ENCODE results near the gene F2.

Gene F2

DNA sequence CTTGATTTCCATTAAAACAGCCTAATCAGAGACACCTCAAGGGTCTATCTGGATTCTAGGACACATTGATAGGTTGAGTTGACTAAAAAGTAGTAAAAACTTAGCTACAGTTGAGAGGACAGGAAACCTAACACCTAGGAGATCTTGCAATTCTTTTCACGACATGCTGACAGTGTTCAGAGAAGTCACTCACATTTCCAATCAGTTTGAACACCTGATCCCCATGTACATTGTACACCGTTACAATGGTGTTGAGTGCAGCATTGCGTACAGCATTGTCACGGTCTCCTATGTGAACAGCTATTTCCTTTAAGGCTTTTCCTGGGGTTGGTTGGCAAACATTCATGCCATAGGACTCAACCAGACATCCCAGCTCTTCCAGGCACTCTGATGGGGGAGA lies 42.8 kb downstream of the F2 start:
- Histone ChIP-seq H4K20me1 (peaks cover 0 to 9% (median 0%) of the 10 kb centered on the region in 11 experiments; a peak in 5 of 22 replicates), H3K36me3 (peaks cover 91 to 100% (median 98%) of the 10 kb centered on the region in 11 experiments), H3K4me1 (peaks cover 0 to 1% (median 0%) of the 10 kb centered on the region in 10 experiments; a peak in 3 of 20 replicates)

DNA sequence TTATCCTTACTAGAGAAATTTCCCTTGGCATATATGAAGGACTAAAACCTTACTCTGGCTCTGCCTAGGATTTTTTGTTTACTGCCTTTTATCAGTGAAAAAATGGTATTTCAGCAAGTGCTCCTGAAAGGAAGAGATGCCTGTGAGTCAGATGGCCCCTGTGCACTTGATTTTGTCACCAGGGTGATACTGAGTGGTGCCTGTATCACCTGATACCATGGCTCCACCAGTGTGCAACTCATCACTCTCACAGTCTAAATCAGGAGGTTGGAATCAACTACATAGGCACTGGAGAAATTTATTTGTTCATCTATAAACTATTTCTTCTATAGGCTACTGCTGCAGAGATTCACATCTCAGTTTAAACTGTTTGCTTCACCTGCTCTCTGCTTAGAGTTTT lies 43.2 kb downstream of the F2 start:
- H4K20me1 ChIP-seq = peaks cover 0 to 4% (median 0%) of the 10 kb centered on the region in 11 experiments; a peak in 4 of 22 replicates
- H3K27me3 ChIP-seq = no peaks in the 10 kb centered on the region
- TF ChIP-seq Cebpa-rat (IDR thresholded peaks at IDR 0.05) = no peak
- peaks cover 92 to 100% (median 98%) of the 10 kb centered on the region in 11 experiments for H3K36me3 ChIP-seq
- H3K4me2 ChIP-seq = no peak overlapping the region
- no peak overlapping the region for H3K27ac ChIP-seq
- H3K9ac ChIP-seq = no peak overlapping the region
- no peaks in the 10 kb centered on the region for H3K9me3 ChIP-seq (replicated peaks in 1 of 11)
- no peak overlapping the region for H3K4me3 ChIP-seq
- H3K4me1 ChIP-seq = no peaks in the 10 kb centered on the region

More for the DNA sequence above, 42.8 kb downstream of the F2 start:
- no peaks in the 10 kb centered on the region for H3K27me3 ChIP-seq
- no peak overlapping the region for H3K4me2 ChIP-seq
- H3K9ac ChIP-seq = no peak overlapping the region
- no peak overlapping the region for H3K4me3 ChIP-seq
- no peak overlapping the region for H3K27ac ChIP-seq
- no peaks in the 10 kb centered on the region for H3K9me3 ChIP-seq (replicated peaks in 1 of 11)
- TF ChIP-seq Cebpa-rat (IDR thresholded peaks at IDR 0.05) = no peak

DNA sequence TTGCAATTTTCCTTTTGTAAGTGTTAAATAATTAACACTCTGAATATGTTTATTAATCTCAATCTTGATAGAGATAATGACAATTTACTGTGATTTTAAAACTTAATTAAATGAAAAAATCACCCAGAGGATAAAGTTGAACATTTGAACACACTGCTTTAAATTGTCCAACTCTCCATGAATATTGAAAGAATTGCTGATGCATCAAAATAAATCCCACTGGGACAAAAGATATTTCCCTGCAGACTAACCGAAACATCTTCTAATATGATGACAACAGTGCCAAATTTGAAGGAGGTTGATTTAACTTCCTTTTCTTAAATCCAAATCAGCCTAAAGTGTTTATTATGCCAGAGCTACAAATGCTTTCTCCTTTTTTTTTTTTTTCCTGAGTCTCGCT lies 47.6 kb downstream of the F2 start:
- Histone ChIP-seq H3K4me3 (no peak overlapping the region), H3K36me3 (peaks cover 92 to 100% (median 98%) of the 10 kb centered on the region in 11 experiments), H3K9me3 (replicated peaks in 1 of 11) (no peaks in the 10 kb centered on the region), H3K27ac (no peak overlapping the region), H3K4me2 (no peak overlapping the region), H3K9ac (no peak overlapping the region), H4K20me1 (peaks cover 0 to 2% (median 0%) of the 10 kb centered on the region in 11 experiments; a peak in 1 of 22 replicates), H3K4me1 (no peaks in the 10 kb centered on the region), H3K27me3 (no peaks in the 10 kb centered on the region)
- TF ChIP-seq Cebpa-rat (IDR thresholded peaks at IDR 0.05) = no peak

DNA sequence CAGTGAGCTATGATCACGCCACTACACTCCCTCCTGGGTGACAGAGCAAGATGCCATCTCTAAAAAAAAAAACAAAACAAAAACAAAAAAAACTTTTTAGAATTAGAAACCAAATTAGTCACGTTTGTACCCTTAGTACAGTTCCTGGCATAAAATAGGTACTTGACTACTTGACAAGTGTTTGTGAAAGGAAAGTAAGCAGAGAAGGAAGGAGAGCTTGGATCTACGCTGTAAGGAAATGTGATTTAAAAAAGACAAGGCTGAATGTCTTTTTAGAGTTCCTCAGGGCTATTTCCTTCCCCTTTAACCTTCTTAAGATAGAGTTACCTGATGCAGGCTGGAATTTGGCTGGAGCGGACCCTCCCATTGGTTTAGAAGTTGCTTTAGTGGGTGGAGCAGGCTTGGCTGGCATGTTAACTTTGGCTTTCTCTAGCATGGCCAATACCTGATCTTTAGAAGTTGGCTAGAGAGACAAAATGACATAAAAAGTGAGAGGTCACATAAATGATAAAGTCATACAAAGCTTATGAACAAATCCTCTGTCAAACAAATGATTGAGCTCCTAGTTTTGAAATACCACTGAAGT lies 50.7 kb downstream of the F2 start:
- Histone ChIP-seq H3K27me3 (no peaks in the 10 kb centered on the region), H3K4me2 (no peak overlapping the region), H3K36me3 (peaks cover 87 to 100% (median 99%) of the 10 kb centered on the region in 11 experiments), H3K9me3 (replicated peaks in 1 of 11) (no peaks in the 10 kb centered on the region), H3K27ac (no peak overlapping the region), H3K4me1 (no peaks in the 10 kb centered on the region), H3K9ac (no peak overlapping the region), H3K4me3 (no peak overlapping the region), H4K20me1 (peaks cover 0 to 2% (median 0%) of the 10 kb centered on the region in 11 experiments; a peak in 1 of 22 replicates)
- no peak for TF ChIP-seq Cebpa-rat (IDR thresholded peaks at IDR 0.05)

DNA sequence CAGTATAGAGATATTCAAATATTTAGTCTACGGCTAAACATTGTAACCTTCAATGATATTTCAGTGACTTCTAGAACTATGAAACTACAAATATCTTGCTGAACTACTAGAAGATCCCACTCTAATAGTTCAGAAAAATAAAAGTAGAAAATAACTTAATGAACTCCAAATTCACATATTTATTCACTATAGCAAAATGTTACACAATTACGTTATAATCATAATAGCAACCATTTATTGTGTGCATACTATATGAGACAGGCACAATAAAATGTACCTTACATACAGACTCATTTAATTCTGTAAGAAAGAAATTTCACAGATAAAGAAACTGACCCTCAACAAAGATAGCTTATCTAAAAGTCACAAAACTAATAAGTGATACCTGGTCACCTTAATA lies 57.9 kb downstream of the F2 start:
- Histone ChIP-seq H4K20me1 (peaks cover 0 to 6% (median 0%) of the 10 kb centered on the region in 11 experiments; a peak in 1 of 22 replicates), H3K9me3 (replicated peaks in 1 of 11) (no peaks in the 10 kb centered on the region), H3K4me3 (no peak overlapping the region), H3K27ac (no peak overlapping the region), H3K9ac (no peak overlapping the region), H3K27me3 (no peaks in the 10 kb centered on the region), H3K36me3 (peaks cover 90 to 100% (median 99%) of the 10 kb centered on the region in 11 experiments), H3K4me1 (no peaks in the 10 kb centered on the region), H3K4me2 (no peak overlapping the region)
- no peak for TF ChIP-seq Cebpa-rat (IDR thresholded peaks at IDR 0.05)

DNA sequence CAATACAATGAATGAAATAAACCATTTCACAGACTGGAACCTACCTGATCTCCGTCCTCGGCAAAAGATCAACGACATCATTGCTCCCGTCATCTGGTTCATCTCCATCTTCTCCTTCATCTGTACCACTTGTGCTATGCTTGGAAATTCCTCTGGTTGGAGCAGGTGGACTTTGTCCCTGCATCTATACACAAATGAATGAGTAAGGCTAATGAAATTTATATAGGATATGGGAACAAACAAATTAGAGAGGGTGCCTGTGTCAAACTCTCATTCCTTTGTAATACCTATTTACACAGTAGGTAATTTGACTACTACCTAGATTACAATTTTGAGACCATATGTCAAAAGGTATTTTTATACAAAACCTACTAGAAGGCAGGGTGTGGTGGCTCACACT lies 59.4 kb downstream of the F2 start:
- H3K36me3 ChIP-seq = peaks cover 89 to 100% (median 99%) of the 10 kb centered on the region in 11 experiments
- H3K9me3 ChIP-seq (replicated peaks in 1 of 11) = no peaks in the 10 kb centered on the region
- TF ChIP-seq Cebpa-rat (IDR thresholded peaks at IDR 0.05) = no peak

More for the DNA sequence above, 59.4 kb downstream of the F2 start:
- Histone ChIP-seq H3K4me1 (no peaks in the 10 kb centered on the region), H4K20me1 (peaks cover 0 to 6% (median 0%) of the 10 kb centered on the region in 11 experiments; a peak in 1 of 22 replicates), H3K9ac (no peak overlapping the region), H3K4me3 (no peak overlapping the region), H3K27ac (no peak overlapping the region), H3K4me2 (no peak overlapping the region), H3K27me3 (no peaks in the 10 kb centered on the region)

Measured in BLaER1 treated with 17β-estradiol and CSF1 and Interleukin-3, amounts not matched to agents 10 nM and 100 nM (cell line).